Gastrocnemius medialis (tissue), 4 donors: ENCODE data around the gene SCO1.

Experiments
- POLR2A ChIP-seq, 2 donors: fragments of 450-650 bp; IDR thresholded peaks; one replicate each; pipeline ENCODE4 v1.6.1; 2017; ENCODE audit warnings: antibody characterized with exemption in 2 of 2, mild to moderate bottlenecking in 2 of 2, moderate library complexity in 2 of 2
- TF ChIP-seq, protein P1 (sequence below), 5 experiments: fragments of 450-650 bp in 3 of 5; fragments of 200-600 bp in 2 of 5; sonication (generic) in 2 of 5; IDR thresholded peaks in 4 of 5; conservative IDR thresholded peaks in 1 of 5; 1 replicate in 4 of 5; 2 replicates in 1 of 5; pipeline ENCODE4 v1.5.1; 2016 to 2019; ENCODE audit warnings: antibody characterized with exemption in 5 of 5, mild to moderate bottlenecking in 3 of 5, moderate library complexity in 3 of 5

GRCh38 chr17:10745231-10745630, 47.9 kb upstream of the SCO1 start:
- TF ChIP-seq, protein P1, sequence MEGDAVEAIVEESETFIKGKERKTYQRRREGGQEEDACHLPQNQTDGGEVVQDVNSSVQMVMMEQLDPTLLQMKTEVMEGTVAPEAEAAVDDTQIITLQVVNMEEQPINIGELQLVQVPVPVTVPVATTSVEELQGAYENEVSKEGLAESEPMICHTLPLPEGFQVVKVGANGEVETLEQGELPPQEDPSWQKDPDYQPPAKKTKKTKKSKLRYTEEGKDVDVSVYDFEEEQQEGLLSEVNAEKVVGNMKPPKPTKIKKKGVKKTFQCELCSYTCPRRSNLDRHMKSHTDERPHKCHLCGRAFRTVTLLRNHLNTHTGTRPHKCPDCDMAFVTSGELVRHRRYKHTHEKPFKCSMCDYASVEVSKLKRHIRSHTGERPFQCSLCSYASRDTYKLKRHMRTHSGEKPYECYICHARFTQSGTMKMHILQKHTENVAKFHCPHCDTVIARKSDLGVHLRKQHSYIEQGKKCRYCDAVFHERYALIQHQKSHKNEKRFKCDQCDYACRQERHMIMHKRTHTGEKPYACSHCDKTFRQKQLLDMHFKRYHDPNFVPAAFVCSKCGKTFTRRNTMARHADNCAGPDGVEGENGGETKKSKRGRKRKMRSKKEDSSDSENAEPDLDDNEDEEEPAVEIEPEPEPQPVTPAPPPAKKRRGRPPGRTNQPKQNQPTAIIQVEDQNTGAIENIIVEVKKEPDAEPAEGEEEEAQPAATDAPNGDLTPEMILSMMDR (IDR thresholded peaks at IDR 0.05 in 4 of 5, conservative IDR thresholded peaks at IDR 0.05 in 1 of 5), result no peak
- no peak for TF ChIP-seq POLR2A (IDR thresholded peaks at IDR 0.05)
